A549 (cell line): Measurements from ENCODE around the gene SUN1.

Source experiments
- CTCF ChIP-seq: fragments of >200 bp; sonication (Bioruptor Twin); formaldehyde crosslinking; IDR thresholded peaks from 3 replicates; pipeline ENCODE4 v1.5.1; 2016
- ESRRA ChIP-seq: fragments of 150-350 bp; IDR thresholded peaks from 2 replicates; pipeline ENCODE4 v1.6.1; 2014; ENCODE audit warnings: mild to moderate bottlenecking, low read length, borderline replicate concordance
- MYC ChIP-seq: IDR thresholded peaks from 2 replicates; pipeline ENCODE4 v1.6.1; 2012; ENCODE audit warnings: mild to moderate bottlenecking, inconsistent platforms, low read length, improper control_type of control experiment, borderline replicate concordance

- TF ChIP-seq CTCF (no peak), MYC (no peak), ESRRA (no peak)
Observed at GRCh38 chr7:844043-844442, 11.8 kb downstream of the SUN1 start.
